Body of pancreas (tissue), 4 donors: ENCODE results near the gene PCGF3.

Source experiments
- POLR2A ChIP-seq, 3 donors: fragments of 450-650 bp; IDR thresholded peaks; one replicate each; pipeline ENCODE4 v1.6.1; 2016; ENCODE audit warnings: antibody characterized with exemption in 3 of 3, mild to moderate bottlenecking in 2 of 3
- TF ChIP-seq, protein P1 (sequence below), 7 experiments: fragments of 450-650 bp in 4 of 7; fragments of 200-600 bp in 3 of 7; sonication (generic) in 3 of 7; IDR thresholded peaks; one replicate each; pipeline ENCODE4 v1.5.1; 2016 to 2019; ENCODE audit warnings: antibody characterized with exemption in 7 of 7

DNA sequence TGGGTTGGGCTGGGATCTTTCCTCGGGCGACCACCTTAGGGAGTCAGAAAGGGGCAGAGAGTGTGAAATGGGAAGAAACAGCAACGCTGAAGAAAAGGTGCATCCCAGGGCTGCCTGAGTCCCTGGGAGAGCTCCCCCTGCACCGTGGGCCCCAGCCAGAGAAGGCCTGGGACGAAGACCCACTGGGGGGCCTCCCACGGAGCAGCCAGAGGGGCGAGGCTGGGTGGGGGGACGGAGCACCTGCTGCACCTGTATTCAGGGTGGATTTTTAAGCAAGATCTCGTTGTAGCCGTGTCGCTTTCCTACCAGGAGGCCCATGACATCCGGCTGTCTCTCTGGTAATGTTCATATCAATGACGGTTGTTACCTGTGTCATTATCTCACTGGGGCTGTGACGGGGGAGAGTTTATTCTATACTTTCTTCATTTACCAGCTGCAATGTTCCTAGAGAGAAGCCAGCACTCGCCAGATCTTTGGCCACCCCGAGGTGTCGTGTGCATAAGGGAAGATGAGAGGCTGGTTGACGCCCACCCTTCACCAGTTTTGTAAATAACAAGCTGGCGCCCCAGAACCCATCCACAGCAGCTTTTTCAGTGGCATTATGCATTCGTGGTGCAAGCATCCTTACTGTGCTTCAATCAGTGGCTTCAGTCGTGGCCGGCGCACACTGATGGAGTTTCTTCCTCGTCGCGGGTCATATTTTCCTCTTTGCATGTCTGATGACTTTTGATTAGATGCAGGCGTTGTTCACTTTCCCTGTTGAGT lies 5.6 kb upstream of the PCGF3 start:
- TF ChIP-seq, protein P1, sequence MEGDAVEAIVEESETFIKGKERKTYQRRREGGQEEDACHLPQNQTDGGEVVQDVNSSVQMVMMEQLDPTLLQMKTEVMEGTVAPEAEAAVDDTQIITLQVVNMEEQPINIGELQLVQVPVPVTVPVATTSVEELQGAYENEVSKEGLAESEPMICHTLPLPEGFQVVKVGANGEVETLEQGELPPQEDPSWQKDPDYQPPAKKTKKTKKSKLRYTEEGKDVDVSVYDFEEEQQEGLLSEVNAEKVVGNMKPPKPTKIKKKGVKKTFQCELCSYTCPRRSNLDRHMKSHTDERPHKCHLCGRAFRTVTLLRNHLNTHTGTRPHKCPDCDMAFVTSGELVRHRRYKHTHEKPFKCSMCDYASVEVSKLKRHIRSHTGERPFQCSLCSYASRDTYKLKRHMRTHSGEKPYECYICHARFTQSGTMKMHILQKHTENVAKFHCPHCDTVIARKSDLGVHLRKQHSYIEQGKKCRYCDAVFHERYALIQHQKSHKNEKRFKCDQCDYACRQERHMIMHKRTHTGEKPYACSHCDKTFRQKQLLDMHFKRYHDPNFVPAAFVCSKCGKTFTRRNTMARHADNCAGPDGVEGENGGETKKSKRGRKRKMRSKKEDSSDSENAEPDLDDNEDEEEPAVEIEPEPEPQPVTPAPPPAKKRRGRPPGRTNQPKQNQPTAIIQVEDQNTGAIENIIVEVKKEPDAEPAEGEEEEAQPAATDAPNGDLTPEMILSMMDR (IDR thresholded peaks at IDR 0.05): no peak
- TF ChIP-seq POLR2A (IDR thresholded peaks at IDR 0.05): no peak
